ENCODE measurements around the gene ANLN. TPM values are rescaled to one million over a fixed set of nuclear protein-coding genes. Genes with fewer than 3 reads are reported as not detected.

Gene ANLN
- total and polyA plus RNA-seq, 9 of the 15 experiments (the other 6 are each of a cell fraction or from before 2014, with no cell fraction given), result 18.1 to 66.2 (median 38.7) TPM

- TF ChIP-seq CHD7 (IDR thresholded peaks at IDR 0.05; ENCODE audit: low read depth, low read length) (no peak), HNRNPK (IDR thresholded peaks at IDR 0.05; ENCODE audit: low read depth, low read length, poor library complexity, severe bottlenecking) (no peak), PURB (CRISPR knock-in tag; IDR thresholded peaks at IDR 0.05; ENCODE audit: low read depth) (no peak), SRSF9 (IDR thresholded peaks at IDR 0.05; ENCODE audit: borderline replicate concordance, low read depth, low read length) (no peak), RFX1 (IDR thresholded peaks at IDR 0.05) (no peak), MCM5 (IDR thresholded peaks at IDR 0.05; ENCODE audit: low read depth) (no peak), ZNF431 (CRISPR knock-in tag; IDR thresholded peaks at IDR 0.05) (no peak), FOXM1 (IDR thresholded peaks at IDR 0.05; ENCODE audit: low read depth) (0 out of 2 replicates have a peak, but pooled peaks have one; percentile 20), FOXM1 (CRISPR knock-in tag; IDR thresholded peaks at IDR 0.05; ENCODE audit: low read depth) (no peak), GATAD2A (IDR thresholded peaks at IDR 0.05) (no peak), SP2 (IDR thresholded peaks at IDR 0.05; ENCODE audit: extremely low read depth, low read depth, low read length, poor library complexity, severe bottlenecking) (no peak), MEF2D (tag; conservative IDR thresholded peaks at IDR 0.05; ENCODE audit: low read depth) (no peak)
- TF ChIP-seq, protein P1, sequence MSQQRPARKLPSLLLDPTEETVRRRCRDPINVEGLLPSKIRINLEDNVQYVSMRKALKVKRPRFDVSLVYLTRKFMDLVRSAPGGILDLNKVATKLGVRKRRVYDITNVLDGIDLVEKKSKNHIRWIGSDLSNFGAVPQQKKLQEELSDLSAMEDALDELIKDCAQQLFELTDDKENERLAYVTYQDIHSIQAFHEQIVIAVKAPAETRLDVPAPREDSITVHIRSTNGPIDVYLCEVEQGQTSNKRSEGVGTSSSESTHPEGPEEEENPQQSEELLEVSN (IDR thresholded peaks at IDR 0.05; ENCODE audit: borderline replicate concordance in 1 of 2, extremely low read depth in 1 of 2, insufficient read depth in 1 of 2, insufficient read length in 1 of 2, low read depth in 1 of 2, low read length in 1 of 2, poor library complexity in 1 of 2, severe bottlenecking in 1 of 2), result no peak
Measured at GRCh38 chr7:36474283-36475010, 84.8 kb downstream of the ANLN start (continued).
